NCI-H2029 treated with DMSO at 0.1 percent for 48 hours (cell line): ENCODE measurements around the gene CEP170B.
"Not testable (repeated sequence)": the region's sequence is repeated elsewhere in the genome, so short reads cannot be mapped to it uniquely, and the experiment has no call there.

Experiments
- DNase-seq: peaks from one replicate; lab custom pipeline; 2025; lab: John Stamatoyannopoulos, UW

Gene CEP170B

DNA sequence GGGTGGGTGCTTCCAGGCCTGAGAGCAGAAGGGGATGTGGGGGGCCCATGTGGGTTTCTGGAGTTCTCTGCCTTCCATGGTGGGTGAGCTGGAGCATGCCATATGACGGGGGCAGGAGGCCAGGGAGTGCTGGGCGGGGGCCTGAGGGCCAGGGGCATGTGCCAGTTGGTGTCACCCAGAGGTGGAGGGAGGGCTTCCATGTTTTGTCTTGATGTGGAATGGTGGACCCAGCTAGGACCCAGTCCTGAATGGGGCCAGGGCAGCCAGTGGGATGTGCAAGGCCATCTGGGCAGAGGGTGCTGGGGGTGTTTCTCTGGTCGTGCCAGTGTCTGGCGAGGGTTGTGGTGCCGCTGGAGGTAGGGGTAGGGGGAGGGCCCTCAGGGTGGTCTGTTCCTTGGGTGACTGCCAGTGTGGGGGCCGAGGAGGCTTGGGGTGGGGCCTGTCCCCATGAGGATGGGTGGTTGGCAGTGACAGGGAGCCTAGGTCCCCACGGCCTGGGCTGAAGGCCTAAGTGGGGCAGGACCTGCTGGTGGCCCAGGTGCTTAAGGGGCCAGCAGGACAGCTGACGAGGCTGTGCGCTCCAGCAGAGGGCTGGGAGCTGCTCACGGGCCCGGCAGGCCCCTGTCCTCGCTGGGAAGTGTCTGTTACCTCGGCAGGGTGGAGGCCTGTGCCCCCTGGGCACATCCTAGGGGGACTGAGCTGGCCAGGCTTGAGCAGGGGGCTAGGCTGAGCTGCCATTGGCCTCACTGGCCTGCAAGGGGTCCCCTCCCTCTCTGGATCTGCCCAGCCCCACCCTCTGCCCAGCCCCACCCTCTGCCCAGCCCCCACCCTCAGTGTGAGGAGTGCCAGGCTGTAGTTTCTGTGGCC lies 26.8 kb downstream of the CEP170B start:
- no peak for DNase-seq

GRCh38 chr14:104892531-104893434 lies 27.7 kb downstream of the CEP170B start:
- DNase-seq = no peak

GRCh38 chr14:104893435-104894207 lies 28.6 kb downstream of the CEP170B start:
- DNase-seq = no peak

- no peak for DNase-seq
Measured at GRCh38 chr14:104894331-104895206, 29.5 kb downstream of the CEP170B start.

DNA sequence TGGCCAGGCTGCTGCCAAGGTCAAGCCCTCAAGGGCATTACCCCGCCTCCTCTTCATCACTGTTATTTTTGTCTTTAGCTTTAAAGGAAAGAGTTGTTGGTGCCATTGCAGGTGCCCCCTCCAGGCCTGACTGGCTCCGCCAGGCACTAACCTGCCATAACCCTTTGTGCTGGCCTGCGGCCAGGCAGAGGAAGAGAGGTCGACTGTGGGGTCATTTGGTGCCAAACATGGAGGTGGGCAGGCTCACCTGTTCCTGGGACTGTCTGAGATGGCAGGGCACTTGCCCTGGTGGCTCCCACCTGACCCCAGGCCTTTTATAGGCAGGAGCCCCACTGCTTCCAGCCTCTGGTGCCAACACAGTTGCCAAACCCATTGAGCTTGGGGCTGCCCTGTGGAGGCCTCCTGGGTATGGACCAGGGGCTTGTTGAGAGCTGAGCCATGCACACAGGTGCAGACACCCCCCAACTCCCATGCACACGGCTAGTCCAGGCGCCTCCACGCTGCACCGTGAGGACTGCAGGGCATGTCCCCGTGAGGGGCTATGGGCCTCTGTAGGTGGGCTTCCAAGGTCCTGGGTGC lies 30.2 kb downstream of the CEP170B start:
- DNase-seq = no peak

GRCh38 chr14:104895786-104896661 lies 31.0 kb downstream of the CEP170B start:
- peak; percentile 9 for DNase-seq

DNA sequence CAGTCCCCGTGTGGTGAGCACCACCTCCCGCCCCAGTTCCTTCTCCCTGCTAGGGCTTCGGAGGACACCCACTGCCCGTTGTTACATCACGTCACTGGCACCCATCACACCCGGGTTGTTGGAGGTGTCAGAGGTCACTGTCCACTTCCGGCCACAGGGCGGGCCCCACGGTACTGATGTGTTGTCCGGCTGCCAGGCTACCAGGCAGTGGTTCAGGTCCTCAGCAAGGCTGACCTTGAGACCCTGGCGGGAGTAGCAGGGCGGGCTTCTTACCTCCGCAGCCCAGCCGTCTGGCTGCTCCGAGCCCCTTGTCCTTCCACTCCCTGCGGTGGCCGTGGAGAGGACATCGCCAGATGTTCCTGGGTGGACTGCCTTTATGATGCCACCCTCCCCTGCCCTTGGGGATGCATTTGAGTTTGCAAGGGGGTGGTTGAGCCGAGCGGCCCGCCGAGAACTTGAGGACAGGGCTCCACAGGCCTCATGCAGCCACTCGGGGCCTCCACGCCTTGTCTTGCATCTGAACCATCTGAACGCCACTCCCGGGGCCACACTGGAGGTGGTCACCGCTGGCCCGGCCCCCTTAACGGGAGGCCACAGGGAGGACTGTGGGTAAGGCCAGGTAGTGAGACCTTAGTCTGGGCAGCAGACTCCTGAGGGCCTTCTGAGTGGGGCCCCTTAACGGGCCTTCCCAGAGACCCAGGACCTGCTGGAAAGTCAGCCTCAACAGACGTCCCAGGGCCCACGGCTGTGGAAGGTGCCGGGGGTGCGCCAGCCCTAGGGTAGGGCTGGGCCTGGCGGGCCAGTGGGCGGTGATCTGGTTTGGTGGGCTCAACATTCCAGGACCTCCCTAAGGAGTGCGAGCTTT lies 32.5 kb downstream of the CEP170B start:
- DNase-seq = no peak

GRCh38 chr14:104898195-104898558 lies 33.1 kb downstream of the CEP170B start:
- DNase-seq = no peak

GRCh38 chr14:104898870-104899510 lies 33.9 kb downstream of the CEP170B start:
- no peak for DNase-seq

- DNase-seq = no peak
Measured at GRCh38 chr14:104899781-104900180, 34.7 kb downstream of the CEP170B start.

GRCh38 chr14:104900639-104901512 lies 35.8 kb downstream of the CEP170B start:
- DNase-seq = no peak

DNA sequence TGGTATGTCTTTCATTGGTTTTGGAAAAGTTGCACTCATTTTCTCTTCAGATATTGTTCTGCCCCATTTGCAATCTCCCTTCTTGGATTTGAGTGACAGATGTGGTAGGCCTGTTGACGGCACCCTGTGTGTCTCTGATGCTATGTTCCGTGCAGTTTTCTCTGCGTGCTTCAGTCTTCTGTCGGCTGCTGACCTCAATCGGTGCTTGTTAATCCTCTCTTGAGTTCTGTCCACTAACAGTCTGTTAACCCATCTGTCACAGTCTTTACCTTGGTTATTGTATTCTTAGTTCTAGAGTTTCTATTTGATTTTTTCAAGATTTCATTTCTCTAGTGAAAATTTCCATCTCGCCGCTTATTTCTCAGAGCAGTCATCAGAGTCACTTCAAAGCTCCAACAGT lies 38.9 kb downstream of the CEP170B start:
- DNase-seq = no peak

GRCh38 chr14:104904650-104905578 lies 39.8 kb downstream of the CEP170B start:
- DNase-seq = not testable (repeated sequence)

GRCh38 chr14:104905579-104905933 lies 40.5 kb downstream of the CEP170B start:
- DNase-seq = not testable (repeated sequence)

GRCh38 chr14:104908303-104908702 lies 43.2 kb downstream of the CEP170B start:
- DNase-seq = no peak

DNA sequence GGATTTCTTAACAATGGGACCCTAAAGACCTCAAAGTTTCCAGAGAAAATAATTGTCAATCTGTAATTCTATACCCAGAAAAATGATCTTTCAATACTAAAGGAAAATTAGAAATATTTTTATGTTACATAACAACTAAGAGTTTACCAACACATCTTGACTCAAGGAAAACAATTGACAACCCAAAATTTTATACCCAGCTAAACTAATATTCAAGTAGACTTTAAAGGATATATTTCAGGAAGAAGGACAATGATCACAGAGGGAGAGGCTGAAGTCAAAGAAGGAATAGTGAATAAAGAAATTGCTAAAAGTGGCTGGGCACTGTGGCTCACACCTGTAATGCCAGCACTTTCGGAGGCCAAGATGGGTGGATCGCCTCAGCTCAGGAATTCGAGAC lies 47.0 kb downstream of the CEP170B start:
- DNase-seq = no peak
